H4 (cell line): Measurements from ENCODE around the gene HUS1. TPM values are rescaled to one million over a fixed set of nuclear protein-coding genes. Genes with fewer than 3 reads are reported as not detected.
"Not testable (repeated sequence)": the region's sequence is repeated elsewhere in the genome, so short reads cannot be mapped to it uniquely, and the experiment has no call there.

Experiments used
- DNase-seq: peaks from one replicate; pipeline ENCODE4 v3.0.0-alpha.2; 2015; ENCODE audit warnings: low spot score
- total RNA-seq: library from RNA; depleted of rRNA; stranded (reverse); fragments of >200 nt; shearing (Covaris generic); gene quantifications from 2 replicates; pipeline ENCODE4 v1.2.3, GENCODE V29; 2014; rRNA removed

Gene HUS1
- total RNA-seq, 1 experiment from 2014 or later = 43.4 TPM

- DNase-seq = not testable (repeated sequence)
These were observed 56.1 kb downstream of the HUS1 start for GRCh38 chr7:47923081-47923875.

GRCh38 chr7:47916514-47916913 is 62.9 kb downstream of the HUS1 start:
- DNase-seq = not testable (repeated sequence)

- no peak for DNase-seq
These were observed 63.8 kb downstream of the HUS1 start for GRCh38 chr7:47915616-47915976.

GRCh38 chr7:47914717-47915615 is 64.4 kb downstream of the HUS1 start:
- DNase-seq = no peak

Other genes with a start within 250 kb of the HUS1 start
- 0.02 and 0.08 TPM in 2 replicates for gene PKD1L1, start 31.1 kb downstream of the HUS1 start, total RNA-seq
- 1.1 and 8.6 TPM in 2 replicates for gene SUN3, start 49.5 kb upstream of the HUS1 start, total RNA-seq
- gene C7orf57, start 55.9 kb upstream of the HUS1 start, total RNA-seq = 0.06 and 0.08 TPM in 2 replicates
- 42.9 and 64.7 TPM in 2 replicates for gene UPP1, start 109.7 kb upstream of the HUS1 start, total RNA-seq
- gene ABCA13, start 191.8 kb upstream of the HUS1 start, total RNA-seq = 0.17 and 0.29 TPM in 2 replicates